ENCODE results near the gene NPVF. TPM values are rescaled to one million over a fixed set of nuclear protein-coding genes. Genes with fewer than 3 reads are reported as not detected.

The NPVF gene
- total and polyA plus RNA-seq, 2 of the 8 experiments (the other 6 are each of a cell fraction or from before 2014, with no cell fraction given) = not detected

DNA sequence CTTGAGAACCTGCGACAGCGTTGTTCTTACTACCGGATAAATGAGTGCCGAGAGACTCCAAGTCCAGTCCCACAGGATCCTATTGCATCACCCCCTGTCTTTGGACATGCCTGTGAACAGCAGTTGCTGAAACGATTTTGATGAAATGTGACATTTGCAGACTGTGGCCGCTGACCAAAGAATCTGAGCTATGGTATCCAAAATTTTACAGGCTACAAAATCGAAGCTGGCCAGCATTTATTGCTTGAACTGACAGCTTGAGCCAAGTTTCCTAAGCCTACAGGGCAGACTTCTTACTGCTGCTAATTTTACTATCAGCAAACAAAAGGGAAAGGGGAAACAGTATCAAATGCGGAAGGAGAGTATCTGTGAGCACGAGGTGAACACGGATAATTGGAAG is 12.1 kb upstream of the NPVF start:
- H3K4ac ChIP-seq (replicated peaks; ENCODE audit: insufficient read length, low read depth, low read length) = no peak overlapping the region
- peaks cover 0 to 9% (median 4%) of the 10 kb centered on the region in 4 experiments; a peak in 4 of 7 replicates for H3K27me3 ChIP-seq (replicated peaks in 1 of 4; ENCODE audit: control insufficient read depth in 3 of 4, extremely low read depth in 1 of 4, insufficient read depth in 3 of 4, low read length in 3 of 4)
- POLR2A ChIA-PET (ENCODE audit: partially characterized antibody) = no interaction called here
- no peak overlapping the region for H2BK20ac ChIP-seq (ENCODE audit: low read length)
- peaks cover 0 to 5% (median 2%) of the 10 kb centered on the region in 4 experiments; a peak in 4 of 7 replicates for H3K4me1 ChIP-seq (replicated peaks in 1 of 4; ENCODE audit: control insufficient read depth in 3 of 4, insufficient read depth in 4 of 4, low read length in 3 of 4)
- H3K14ac ChIP-seq (ENCODE audit: insufficient read length) = no peak overlapping the region
- no peak overlapping the region for H2AFZ ChIP-seq (ENCODE audit: low read length)
- H3K36me3 ChIP-seq (ENCODE audit: control insufficient read depth in 2 of 4, insufficient read depth in 4 of 4, low read length in 3 of 4) = no peaks in the 10 kb centered on the region
- H3K56ac ChIP-seq (replicated peaks; ENCODE audit: insufficient read length, low read depth, low read length) = no peak overlapping the region
- no peak for FAIRE-seq
- TF ChIP-seq ATF2 (IDR thresholded peaks at IDR 0.05; ENCODE audit: low read length) (no peak), CBX5 (IDR thresholded peaks at IDR 0.05; ENCODE audit: low read depth, low read length) (no peak), BCL11A (IDR thresholded peaks at IDR 0.05; ENCODE audit: low read depth in 2 of 2, low read length in 2 of 2) (no peak), TAF7 (optimal IDR thresholded peaks at IDR 0.05; ENCODE audit: borderline replicate concordance, low read depth, low read length) (no peak)
- H3K18ac ChIP-seq (ENCODE audit: extremely low read depth, low read length) = no peak overlapping the region
- H3K79me2 ChIP-seq (ENCODE audit: control insufficient read depth in 1 of 2, insufficient read depth in 2 of 2, low read length in 2 of 2) = no peaks in the 10 kb centered on the region
- no peak overlapping the region for H2AK5ac ChIP-seq (ENCODE audit: low read depth, low read length)
- CTCF ChIA-PET (ENCODE audit: partially characterized antibody) = interaction anchor here (0.6 to 1.2 kb wide), 5 partner anchors 25 to 325 kb away, joined by 3 to 4 read pairs (median 3); no protein-coding TSS in a partner anchor
- H2BK5ac ChIP-seq (ENCODE audit: low read depth, low read length) = no peak overlapping the region
- no peak overlapping the region for H2BK12ac ChIP-seq (ENCODE audit: low read depth, low read length)
- no peak overlapping the region for H3K4me3 ChIP-seq (ENCODE audit: extremely low read depth in 1 of 4, insufficient read depth in 2 of 4, low read depth in 3 of 4, low read length in 4 of 4)
- no peaks in the 10 kb centered on the region; the same call in 1 of the 2 replicates for H3K23me2 ChIP-seq (ENCODE audit: low read depth, low read length)
- no peak for DNase-seq (ENCODE audit: low read depth in 1 of 2, low spot score in 2 of 2)
- H4K8ac ChIP-seq (ENCODE audit: extremely low read depth, insufficient read depth, low read length) = no peak overlapping the region
- H4K91ac ChIP-seq (replicated peaks; ENCODE audit: insufficient read length, low read length) = no peak overlapping the region
- H3K27ac ChIP-seq (ENCODE audit: low read depth, low read length) = no peak overlapping the region
- no peak overlapping the region for H4K5ac ChIP-seq (ENCODE audit: insufficient read length, low read depth, low read length)
- WGBS, 2 experiments (ENCODE audit: extremely low coverage in 1 of 2, insufficient coverage in 1 of 2, insufficient read length in 1 of 2, insufficient replicate concordance in 2 of 2, low coverage in 1 of 2, low lambda C conversion rate in 2 of 2, missing lambda C conversion rate in 1 of 2) = 87% methylated on average over 9 of the region's 10 CpGs; no CpG with 5 or more reads in 1 of the 2 experiments
- H2BK15ac ChIP-seq (ENCODE audit: low read length) = no peak overlapping the region
- H3K79me1 ChIP-seq (ENCODE audit: low read depth, low read length) = no peaks in the 10 kb centered on the region
- H3K9ac ChIP-seq (replicated peaks in 1 of 4; ENCODE audit: extremely low read depth in 1 of 4, low read depth in 3 of 4, low read length in 3 of 4) = no peak overlapping the region
- no peaks in the 10 kb centered on the region for H4K20me1 ChIP-seq (replicated peaks in 1 of 2; ENCODE audit: control insufficient read depth in 1 of 2, insufficient read depth in 2 of 2, low read length in 2 of 2)
- no peaks in the 10 kb centered on the region for H3K9me3 ChIP-seq (ENCODE audit: insufficient read depth in 2 of 2, low read depth in 1 of 2, low read length in 1 of 2)
- H2BK120ac ChIP-seq (replicated peaks; ENCODE audit: low read depth, low read length) = no peak overlapping the region
- H3K4me2 ChIP-seq (ENCODE audit: insufficient read depth in 1 of 2, low read depth in 2 of 2, low read length in 2 of 2) = no peak overlapping the region
- no peak overlapping the region for H3K23ac ChIP-seq (ENCODE audit: insufficient read length)

Measured in H1 (cell line).